Measurements from ENCODE around the gene RPP25L. TPM values are rescaled to one million over a fixed set of nuclear protein-coding genes. Genes with fewer than 3 reads are reported as not detected.

RPP25L gene
- total RNA-seq, 2 donors from 2014 or later: 29.9 to 49.2 TPM

DNA sequence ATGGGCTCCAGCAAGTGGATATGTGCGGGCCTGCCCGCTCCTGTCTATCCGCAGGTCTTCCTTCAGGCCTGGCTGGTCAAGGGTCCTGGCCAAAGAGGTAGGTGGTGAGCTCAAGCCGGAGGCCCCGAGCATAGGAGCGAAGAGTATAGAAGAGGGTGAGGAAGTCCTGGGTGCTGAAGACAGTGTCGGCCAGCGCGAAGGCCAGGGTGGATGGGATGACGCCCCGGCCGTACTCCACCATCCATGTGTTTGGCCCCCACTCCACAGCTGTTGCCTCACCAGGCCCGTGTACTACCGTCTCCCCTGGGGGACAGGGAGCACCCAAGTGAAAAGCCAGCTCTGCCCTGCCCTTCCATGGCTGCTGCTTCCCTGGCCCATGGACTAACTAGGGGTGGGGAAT, 23.7 kb upstream of the RPP25L start:
- Histone ChIP-seq H3K4me1 (peaks cover 0 to 19% of the 10 kb centered on the region in 2 donors), H3K4me3 (no peak overlapping the region), H3K27ac (no peak overlapping the region), H3K9me3 (no peaks in the 10 kb centered on the region), H3K36me3 (peaks cover 7% of the 10 kb centered on the region), H3K27me3 (no peaks in the 10 kb centered on the region)
- TF ChIP-seq, protein P1, sequence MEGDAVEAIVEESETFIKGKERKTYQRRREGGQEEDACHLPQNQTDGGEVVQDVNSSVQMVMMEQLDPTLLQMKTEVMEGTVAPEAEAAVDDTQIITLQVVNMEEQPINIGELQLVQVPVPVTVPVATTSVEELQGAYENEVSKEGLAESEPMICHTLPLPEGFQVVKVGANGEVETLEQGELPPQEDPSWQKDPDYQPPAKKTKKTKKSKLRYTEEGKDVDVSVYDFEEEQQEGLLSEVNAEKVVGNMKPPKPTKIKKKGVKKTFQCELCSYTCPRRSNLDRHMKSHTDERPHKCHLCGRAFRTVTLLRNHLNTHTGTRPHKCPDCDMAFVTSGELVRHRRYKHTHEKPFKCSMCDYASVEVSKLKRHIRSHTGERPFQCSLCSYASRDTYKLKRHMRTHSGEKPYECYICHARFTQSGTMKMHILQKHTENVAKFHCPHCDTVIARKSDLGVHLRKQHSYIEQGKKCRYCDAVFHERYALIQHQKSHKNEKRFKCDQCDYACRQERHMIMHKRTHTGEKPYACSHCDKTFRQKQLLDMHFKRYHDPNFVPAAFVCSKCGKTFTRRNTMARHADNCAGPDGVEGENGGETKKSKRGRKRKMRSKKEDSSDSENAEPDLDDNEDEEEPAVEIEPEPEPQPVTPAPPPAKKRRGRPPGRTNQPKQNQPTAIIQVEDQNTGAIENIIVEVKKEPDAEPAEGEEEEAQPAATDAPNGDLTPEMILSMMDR (IDR thresholded peaks at IDR 0.05): no peak
- DNase-seq (ENCODE audit: low spot score): no peak

GRCh38 chr9:34634551-34635248, 22.8 kb upstream of the RPP25L start:
- H3K27ac ChIP-seq: no peak overlapping the region
- H3K9me3 ChIP-seq: no peaks in the 10 kb centered on the region
- TF ChIP-seq, protein P1 (IDR thresholded peaks at IDR 0.05): no peak
- DNase-seq (ENCODE audit: low spot score): no peak
- no peak overlapping the region for H3K4me3 ChIP-seq
- peaks cover 7% of the 10 kb centered on the region for H3K36me3 ChIP-seq
- H3K27me3 ChIP-seq: no peaks in the 10 kb centered on the region
- peaks cover 0 to 19% of the 10 kb centered on the region in 2 donors for H3K4me1 ChIP-seq

GRCh38 chr9:34633851-34634550, 22.1 kb upstream of the RPP25L start:
- Histone ChIP-seq H3K36me3 (peaks cover 7% of the 10 kb centered on the region), H3K27me3 (no peaks in the 10 kb centered on the region), H3K27ac (no peak overlapping the region), H3K4me1 (peaks cover 0 to 23% of the 10 kb centered on the region in 2 donors), H3K4me3 (no peak overlapping the region), H3K9me3 (no peaks in the 10 kb centered on the region)
- TF ChIP-seq, protein P1 (IDR thresholded peaks at IDR 0.05): peak; percentile 70 to 87
- peak; percentile 77 for DNase-seq (ENCODE audit: low spot score)

DNA sequence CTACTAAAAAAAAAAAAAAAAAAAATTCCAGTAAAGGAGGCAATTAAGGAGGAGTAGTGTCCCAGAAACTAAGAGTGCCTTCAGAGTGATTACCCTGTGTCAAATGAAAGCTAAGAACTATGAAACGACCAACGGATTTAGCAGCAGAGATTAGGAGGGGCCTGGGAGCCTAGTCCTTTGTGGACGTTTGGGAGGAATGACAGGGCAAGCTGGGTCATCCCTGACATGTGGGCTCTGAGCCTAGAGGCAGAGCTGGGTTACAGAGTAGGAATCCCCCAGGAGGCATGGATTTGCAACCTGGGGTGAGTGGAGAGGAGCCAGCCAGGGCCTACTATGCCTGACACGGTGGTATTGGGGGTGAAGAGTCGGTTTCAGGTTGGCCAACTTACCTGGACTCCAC, 21.3 kb upstream of the RPP25L start:
- H3K4me3 ChIP-seq: no peak overlapping the region
- H3K27ac ChIP-seq: no peak overlapping the region
- no peak for DNase-seq (ENCODE audit: low spot score)
- H3K36me3 ChIP-seq: peaks cover 7% of the 10 kb centered on the region
- TF ChIP-seq, protein P1 (IDR thresholded peaks at IDR 0.05): no peak
- peaks cover 0 to 24% of the 10 kb centered on the region in 2 donors for H3K4me1 ChIP-seq
- H3K9me3 ChIP-seq: no peaks in the 10 kb centered on the region
- peaks cover under 1 to 1% of the 10 kb centered on the region in 2 donors for H3K27me3 ChIP-seq

DNA sequence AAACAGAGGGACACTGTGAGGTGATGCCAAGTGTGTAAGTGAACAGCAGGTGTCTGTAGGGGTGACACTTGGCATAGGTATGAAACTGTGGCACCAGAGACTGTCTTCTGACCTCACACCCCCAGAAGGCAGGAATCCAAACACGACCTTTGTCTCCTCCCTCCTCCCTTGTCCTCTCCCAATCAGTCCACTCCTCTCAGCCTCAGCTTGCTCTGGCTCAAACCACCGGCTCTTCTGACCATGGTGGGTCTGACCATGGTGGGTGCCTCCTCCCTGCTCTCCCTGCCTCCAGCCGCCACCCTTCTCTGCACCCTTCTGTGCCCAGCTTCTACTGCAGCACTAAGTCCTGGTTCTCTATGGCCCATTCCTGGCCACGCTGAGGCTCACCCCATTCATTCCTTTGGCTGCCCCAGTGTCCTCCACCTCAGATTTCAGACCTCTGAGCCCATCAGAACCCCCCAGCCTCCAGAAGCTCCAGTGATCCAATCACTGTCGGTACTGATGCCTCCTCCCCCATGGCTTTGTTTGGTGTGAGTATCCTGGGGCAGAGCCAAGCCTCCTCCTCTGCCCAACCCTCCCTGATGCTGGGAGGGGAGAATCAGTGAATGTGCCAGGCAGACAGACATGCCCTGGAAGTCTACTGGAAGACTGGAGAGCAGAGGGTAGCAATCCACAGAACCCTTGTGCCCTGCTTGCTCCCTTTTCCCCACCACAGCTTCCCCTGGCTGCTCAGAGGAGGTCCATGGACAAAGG, 18.7 kb upstream of the RPP25L start:
- Histone ChIP-seq H3K4me1 (peaks cover 0 to 10% of the 10 kb centered on the region in 2 donors), H3K27me3 (peaks cover 9 to 15% of the 10 kb centered on the region in 2 donors), H3K27ac (no peak overlapping the region), H3K9me3 (no peaks in the 10 kb centered on the region), H3K36me3 (peaks cover 6% of the 10 kb centered on the region), H3K4me3 (no peak overlapping the region)
- no peak for DNase-seq (ENCODE audit: low spot score)
- TF ChIP-seq, protein P1 (IDR thresholded peaks at IDR 0.05): no peak
